Measurements from ENCODE around the gene RIMKLB. TPM values are rescaled to one million over a fixed set of nuclear protein-coding genes. Genes with fewer than 3 reads are reported as not detected.

RIMKLB gene
- total and polyA plus RNA-seq, 2 donors: 22.6 to 99.1 TPM

GRCh38 chr12:8676651-8677050 is 21.1 kb upstream of the RIMKLB start:
- H3K27ac ChIP-seq (ENCODE audit: low read depth): no peak overlapping the region
- no peaks in the 10 kb centered on the region for H3K36me3 ChIP-seq (ENCODE audit: insufficient read depth)
- no peaks in the 10 kb centered on the region for H3K4me1 ChIP-seq (ENCODE audit: insufficient read depth)
- DNase-seq (ENCODE audit: extremely low spot score): no peak
- WGBS: 88% methylated on average over 4 of the region's 4 CpGs
- H3K4me3 ChIP-seq (ENCODE audit: low read depth, low read length): no peak overlapping the region

- Histone ChIP-seq H3K4me1 (ENCODE audit: insufficient read depth) (no peaks in the 10 kb centered on the region), H3K27ac (ENCODE audit: low read depth) (no peak overlapping the region), H3K4me3 (ENCODE audit: low read depth, low read length) (no peak overlapping the region), H3K36me3 (ENCODE audit: insufficient read depth) (no peaks in the 10 kb centered on the region)
- DNase-seq (ENCODE audit: extremely low spot score): no peak
- WGBS: 85% methylated on average over 3 of the region's 3 CpGs
Observed at GRCh38 chr12:8677362-8677761, 20.4 kb upstream of the RIMKLB start.

GRCh38 chr12:8678661-8679111 is 19.1 kb upstream of the RIMKLB start:
- no peaks in the 10 kb centered on the region for H3K36me3 ChIP-seq (ENCODE audit: insufficient read depth)
- DNase-seq (ENCODE audit: extremely low spot score): no peak
- no peak overlapping the region for H3K27ac ChIP-seq (ENCODE audit: low read depth)
- WGBS: 81% methylated on average over 3 of the region's 3 CpGs
- no peak overlapping the region for H3K4me3 ChIP-seq (ENCODE audit: low read depth, low read length)
- no peaks in the 10 kb centered on the region for H3K4me1 ChIP-seq (ENCODE audit: insufficient read depth)

DNA sequence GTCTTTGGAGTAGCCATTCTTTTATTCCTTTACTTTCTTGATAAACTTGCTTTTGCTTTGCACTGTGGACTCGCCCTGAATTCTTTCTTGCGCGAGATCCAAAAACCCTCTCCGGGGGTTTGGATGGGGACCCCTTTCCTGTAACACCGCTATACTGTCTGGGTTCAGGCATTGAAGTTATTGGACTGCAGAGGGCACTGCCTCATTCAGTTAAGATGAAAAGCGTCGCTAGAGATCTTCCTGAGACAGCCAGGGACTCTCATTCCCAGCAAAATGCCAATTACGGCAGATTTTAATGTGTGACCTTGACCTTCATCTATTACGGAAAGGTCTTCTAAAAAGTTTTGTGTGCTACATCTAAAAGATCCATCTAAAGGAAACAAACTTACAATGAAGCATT is 17.3 kb upstream of the RIMKLB start:
- Histone ChIP-seq H3K4me1 (ENCODE audit: insufficient read depth) (no peaks in the 10 kb centered on the region), H3K36me3 (ENCODE audit: insufficient read depth) (no peaks in the 10 kb centered on the region), H3K27ac (ENCODE audit: low read depth) (no peak overlapping the region), H3K4me3 (ENCODE audit: low read depth, low read length) (no peak overlapping the region)
- DNase-seq (ENCODE audit: extremely low spot score): no peak
- 86% methylated on average over 9 of the region's 9 CpGs for WGBS

DNA sequence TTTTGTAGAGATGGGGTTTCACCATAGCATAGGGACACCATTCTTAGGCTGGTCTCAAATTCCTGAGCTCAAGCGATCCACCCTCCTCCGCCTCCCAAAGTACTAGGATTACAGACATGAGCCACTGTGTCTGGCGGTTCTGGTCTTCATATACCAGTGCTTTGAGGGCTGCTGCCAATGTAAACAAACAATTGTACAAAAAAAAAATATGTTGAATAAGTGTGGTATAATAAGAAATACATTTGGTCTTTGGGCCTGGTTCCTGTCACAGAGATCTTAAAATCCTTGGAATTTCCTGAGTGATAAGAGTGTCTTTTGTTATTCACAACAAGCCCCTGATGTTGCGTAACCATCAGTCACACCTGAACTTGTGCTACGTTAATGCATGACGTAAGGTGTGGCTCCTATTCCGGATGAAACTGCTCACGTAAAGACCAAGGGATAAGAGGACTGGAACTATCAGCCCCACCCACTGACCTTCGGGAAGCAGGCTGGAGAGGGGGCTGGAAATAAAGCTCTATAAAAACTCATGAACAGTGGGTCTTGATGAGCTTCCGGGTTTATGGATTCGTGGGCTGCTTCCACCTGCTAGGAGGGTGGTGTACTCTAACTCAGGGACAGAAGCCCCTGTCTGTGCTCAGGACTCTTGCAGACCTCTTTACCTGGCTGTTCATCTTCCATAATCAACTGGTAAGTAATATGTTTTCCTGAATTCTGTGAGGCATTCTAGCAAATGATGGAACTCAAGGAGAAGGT is 16.5 kb upstream of the RIMKLB start:
- 29% methylated on average over 11 of the region's 11 CpGs for whole genome bisulfite sequencing
- no peak for DNase-seq (ENCODE audit: extremely low spot score)
- Histone ChIP-seq H3K27ac (ENCODE audit: low read depth) (no peak overlapping the region), H3K36me3 (ENCODE audit: insufficient read depth) (no peaks in the 10 kb centered on the region), H3K4me1 (ENCODE audit: insufficient read depth) (no peaks in the 10 kb centered on the region), H3K4me3 (ENCODE audit: low read depth, low read length) (no peak overlapping the region)

DNA sequence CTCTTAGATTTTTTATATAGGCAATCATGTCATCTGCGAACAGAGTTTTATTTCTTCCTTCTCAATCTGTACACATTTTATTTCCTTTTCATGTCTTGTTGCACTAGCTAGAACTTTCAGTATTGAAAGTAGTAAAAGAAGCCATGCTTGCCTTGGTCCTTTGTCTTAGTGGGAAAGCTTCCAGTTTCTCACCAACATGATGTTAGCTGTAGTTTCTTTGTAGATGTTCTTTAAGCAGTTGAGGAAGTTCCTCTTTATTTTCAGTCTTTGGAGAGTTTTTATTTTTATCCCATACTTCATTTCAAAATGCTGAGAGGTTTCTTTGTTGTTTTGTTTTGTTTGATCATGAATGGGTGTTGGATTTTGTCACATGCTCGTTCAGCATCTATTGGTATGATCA is 12.7 kb upstream of the RIMKLB start:
- 90% methylated on average over 2 of the region's 2 CpGs for WGBS
- Histone ChIP-seq H3K27ac (ENCODE audit: low read depth) (no peak overlapping the region), H3K36me3 (ENCODE audit: insufficient read depth) (no peaks in the 10 kb centered on the region), H3K4me1 (ENCODE audit: insufficient read depth) (no peaks in the 10 kb centered on the region), H3K4me3 (ENCODE audit: low read depth, low read length) (no peak overlapping the region)
- DNase-seq (ENCODE audit: extremely low spot score): no peak

- no peak overlapping the region for H3K27ac ChIP-seq (ENCODE audit: low read depth)
- H3K4me1 ChIP-seq (ENCODE audit: insufficient read depth): no peaks in the 10 kb centered on the region
- 20% methylated on average over 2 of the region's 2 CpGs for WGBS
- no peaks in the 10 kb centered on the region for H3K36me3 ChIP-seq (ENCODE audit: insufficient read depth)
- peak; percentile 81 for DNase-seq (ENCODE audit: extremely low spot score)
- H3K4me3 ChIP-seq (ENCODE audit: low read depth, low read length): no peak overlapping the region
Observed at GRCh38 chr12:8687846-8688601, 9.8 kb upstream of the RIMKLB start.

- DNase-seq (ENCODE audit: extremely low spot score): no peak
- no peaks in the 10 kb centered on the region for H3K4me1 ChIP-seq (ENCODE audit: insufficient read depth)
- H3K36me3 ChIP-seq (ENCODE audit: insufficient read depth): no peaks in the 10 kb centered on the region
- WGBS: 95% methylated on average over 4 of the region's 4 CpGs
- H3K27ac ChIP-seq (ENCODE audit: low read depth): no peak overlapping the region
- H3K4me3 ChIP-seq (ENCODE audit: low read depth, low read length): no peak overlapping the region
Observed at GRCh38 chr12:8689681-8690080, 8.1 kb upstream of the RIMKLB start.

- WGBS: 5% methylated on average over 5 of the region's 5 CpGs
- H3K4me1 ChIP-seq (ENCODE audit: insufficient read depth): no peaks in the 10 kb centered on the region
- H3K4me3 ChIP-seq (ENCODE audit: low read depth, low read length): no peak overlapping the region
- H3K27ac ChIP-seq (ENCODE audit: low read depth): no peak overlapping the region
- no peaks in the 10 kb centered on the region for H3K36me3 ChIP-seq (ENCODE audit: insufficient read depth)
- peak; percentile 77 for DNase-seq (ENCODE audit: extremely low spot score)
Observed at GRCh38 chr12:8692573-8692972, 5.2 kb upstream of the RIMKLB start.

DNA sequence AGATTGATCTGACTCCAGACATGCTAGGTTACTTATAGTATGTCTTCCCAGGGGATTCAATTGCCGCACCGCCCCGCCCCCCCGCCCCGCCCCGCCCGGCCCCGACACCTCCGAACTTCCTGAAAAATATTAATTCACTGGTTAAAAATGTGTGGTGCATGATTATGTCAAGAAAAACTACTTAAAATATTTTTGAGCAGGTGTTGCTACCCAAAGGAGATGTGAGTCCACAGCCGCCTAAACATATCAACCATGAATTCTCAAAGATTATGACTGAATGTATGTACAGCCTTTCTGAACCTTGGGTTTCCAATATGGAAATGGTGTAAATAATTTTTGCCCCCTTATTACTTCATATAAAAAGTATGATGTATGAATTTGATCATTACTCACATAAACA is 2.7 kb upstream of the RIMKLB start:
- no peak overlapping the region for H3K27ac ChIP-seq (ENCODE audit: low read depth)
- WGBS: 84% methylated on average over 10 of the region's 10 CpGs
- no peak for DNase-seq (ENCODE audit: extremely low spot score)

DNA sequence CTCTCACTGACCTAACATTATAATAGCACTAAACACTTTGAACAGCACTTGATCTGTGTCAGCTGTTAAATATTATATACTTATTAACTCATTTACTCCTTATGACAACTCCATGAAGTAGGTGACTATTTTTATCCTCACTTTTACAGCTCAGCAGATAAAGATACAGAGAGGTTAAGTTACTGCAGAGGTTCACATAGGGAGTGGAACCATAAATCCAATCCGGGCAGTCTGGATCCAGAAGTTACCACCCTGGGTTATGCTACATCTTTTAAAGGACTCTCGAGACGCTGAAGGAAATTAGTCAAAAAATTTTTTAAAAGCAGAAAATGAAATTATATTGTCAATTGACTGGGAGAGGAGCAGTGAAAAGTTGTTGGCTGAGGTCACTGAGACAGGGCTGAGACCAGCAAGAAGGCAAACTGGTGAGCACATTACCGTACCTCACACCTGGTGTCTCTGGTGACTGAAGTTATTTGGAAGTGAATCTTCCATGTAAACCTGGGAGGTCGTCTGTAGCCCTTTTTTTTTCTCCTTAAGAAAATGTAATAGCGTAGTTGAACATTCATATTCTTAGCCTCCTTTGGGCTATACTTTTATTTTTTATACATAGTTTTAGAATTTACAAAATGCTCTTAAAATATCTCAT is 1.2 kb upstream of the RIMKLB start:
- Histone ChIP-seq H3K36me3 (ENCODE audit: insufficient read depth) (no peaks in the 10 kb centered on the region), H3K4me1 (ENCODE audit: insufficient read depth) (no peaks in the 10 kb centered on the region)

More for the DNA sequence above, 2.7 kb upstream of the RIMKLB start:
- H3K4me3 ChIP-seq (ENCODE audit: low read depth, low read length): no peak overlapping the region
- no peaks in the 10 kb centered on the region for H3K4me1 ChIP-seq (ENCODE audit: insufficient read depth)
- H3K36me3 ChIP-seq (ENCODE audit: insufficient read depth): no peaks in the 10 kb centered on the region

GRCh38 chr12:8697120-8697475 is 693 bp upstream of the RIMKLB start:
- WGBS: under 1% methylated on average over 21 of the region's 21 CpGs
- peak overlapping the region; percentile 65 for H3K27ac ChIP-seq (ENCODE audit: low read depth)
- H3K4me1 ChIP-seq (ENCODE audit: insufficient read depth): no peaks in the 10 kb centered on the region
- DNase-seq (ENCODE audit: extremely low spot score): no peak
- H3K4me3 ChIP-seq (ENCODE audit: low read depth, low read length): peak overlapping the region; percentile 86
- no peaks in the 10 kb centered on the region for H3K36me3 ChIP-seq (ENCODE audit: insufficient read depth)

More for the DNA sequence above, 1.2 kb upstream of the RIMKLB start:
- H3K4me3 ChIP-seq (ENCODE audit: low read depth, low read length): no peak overlapping the region
- no peak for DNase-seq (ENCODE audit: extremely low spot score)
- 23% methylated on average over 6 of the region's 6 CpGs for WGBS
- H3K27ac ChIP-seq (ENCODE audit: low read depth): peak overlapping the region; percentile 65

DNA sequence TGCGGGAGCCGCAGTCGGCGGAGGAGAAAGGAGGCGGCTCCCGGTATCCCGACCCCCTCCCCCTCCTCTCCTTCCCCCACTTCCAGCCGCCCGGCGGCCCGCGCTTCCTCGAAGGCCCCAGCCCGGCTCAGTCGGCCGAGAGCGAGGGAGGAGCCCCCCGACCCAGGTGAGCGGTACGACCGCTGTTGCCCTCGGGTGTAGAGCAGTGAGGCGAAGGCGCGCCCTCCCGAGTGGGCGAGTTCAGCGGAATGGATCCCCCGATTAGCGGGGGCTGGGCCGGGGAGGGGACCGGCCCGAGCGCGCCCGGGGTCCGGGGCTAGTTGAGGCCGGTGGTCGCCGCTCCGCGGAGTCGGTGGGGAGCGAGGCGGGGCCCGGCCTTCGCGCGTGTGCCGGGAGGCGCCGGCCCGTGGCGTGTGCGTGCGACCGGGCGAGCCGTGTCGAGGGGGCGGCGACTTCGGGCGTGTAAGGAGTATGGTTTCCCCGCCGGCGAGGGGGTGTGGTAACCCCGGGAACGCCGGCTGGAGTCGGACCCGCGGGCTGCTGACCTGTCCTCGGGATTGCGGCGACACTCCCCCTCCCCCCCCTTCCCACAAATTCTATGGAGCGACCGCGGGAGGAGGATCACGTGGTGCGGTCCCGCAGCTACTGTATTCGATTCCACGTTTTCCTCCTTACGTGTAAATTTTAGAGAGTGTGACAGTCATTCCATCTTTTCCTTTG is 501 bp downstream of the RIMKLB start:
- Histone ChIP-seq H3K4me3 (ENCODE audit: low read depth, low read length) (peak overlapping the region; percentile 86), H3K36me3 (ENCODE audit: insufficient read depth) (no peaks in the 10 kb centered on the region), H3K27ac (ENCODE audit: low read depth) (peak overlapping the region; percentile 87), H3K4me1 (ENCODE audit: insufficient read depth) (no peaks in the 10 kb centered on the region)
- no peak for DNase-seq (ENCODE audit: extremely low spot score)
- under 1% methylated on average over 85 of the region's 85 CpGs for WGBS

Data from urinary bladder (tissue), 4 donors.